C4-2B (cell line): ENCODE results near the gene ANOS1.

Experiments
- H3K27ac ChIP-seq: fragments of 450-650 bp; 2 replicates; pipeline ENCODE4 v1.5.1; 2017
- ZFX ChIP-seq: fragments of 450-650 bp; IDR thresholded peaks from 2 replicates; pipeline ENCODE4 v1.6.1; 2017
- TF ChIP-seq, protein P1 (sequence below): fragments of 450-650 bp; conservative IDR thresholded peaks from 2 replicates; pipeline ENCODE4 v1.5.1; 2017; ENCODE audit warnings: mild to moderate bottlenecking

ANOS1 gene

DNA sequence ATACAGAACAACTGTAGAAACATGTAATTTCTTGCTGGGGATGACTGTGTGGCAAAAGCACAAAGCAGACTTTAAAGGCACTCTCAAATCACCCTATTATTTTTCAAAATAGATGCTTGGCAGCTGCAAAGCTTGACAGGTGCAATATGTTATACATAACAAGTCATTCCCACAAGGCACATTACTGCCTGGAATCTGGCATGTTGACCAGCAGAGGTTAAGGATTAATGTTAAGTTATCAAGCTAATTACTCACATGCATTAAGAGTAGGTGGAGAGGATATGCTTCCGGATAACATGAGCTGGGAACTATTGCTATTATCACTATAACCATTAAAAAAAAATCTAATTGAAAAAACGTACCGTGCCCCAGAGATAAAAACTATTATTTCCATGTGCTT lies 17.8 kb downstream of the ANOS1 start:
- TF ChIP-seq, protein P1, sequence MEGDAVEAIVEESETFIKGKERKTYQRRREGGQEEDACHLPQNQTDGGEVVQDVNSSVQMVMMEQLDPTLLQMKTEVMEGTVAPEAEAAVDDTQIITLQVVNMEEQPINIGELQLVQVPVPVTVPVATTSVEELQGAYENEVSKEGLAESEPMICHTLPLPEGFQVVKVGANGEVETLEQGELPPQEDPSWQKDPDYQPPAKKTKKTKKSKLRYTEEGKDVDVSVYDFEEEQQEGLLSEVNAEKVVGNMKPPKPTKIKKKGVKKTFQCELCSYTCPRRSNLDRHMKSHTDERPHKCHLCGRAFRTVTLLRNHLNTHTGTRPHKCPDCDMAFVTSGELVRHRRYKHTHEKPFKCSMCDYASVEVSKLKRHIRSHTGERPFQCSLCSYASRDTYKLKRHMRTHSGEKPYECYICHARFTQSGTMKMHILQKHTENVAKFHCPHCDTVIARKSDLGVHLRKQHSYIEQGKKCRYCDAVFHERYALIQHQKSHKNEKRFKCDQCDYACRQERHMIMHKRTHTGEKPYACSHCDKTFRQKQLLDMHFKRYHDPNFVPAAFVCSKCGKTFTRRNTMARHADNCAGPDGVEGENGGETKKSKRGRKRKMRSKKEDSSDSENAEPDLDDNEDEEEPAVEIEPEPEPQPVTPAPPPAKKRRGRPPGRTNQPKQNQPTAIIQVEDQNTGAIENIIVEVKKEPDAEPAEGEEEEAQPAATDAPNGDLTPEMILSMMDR: no peak
- no peak for TF ChIP-seq ZFX

DNA sequence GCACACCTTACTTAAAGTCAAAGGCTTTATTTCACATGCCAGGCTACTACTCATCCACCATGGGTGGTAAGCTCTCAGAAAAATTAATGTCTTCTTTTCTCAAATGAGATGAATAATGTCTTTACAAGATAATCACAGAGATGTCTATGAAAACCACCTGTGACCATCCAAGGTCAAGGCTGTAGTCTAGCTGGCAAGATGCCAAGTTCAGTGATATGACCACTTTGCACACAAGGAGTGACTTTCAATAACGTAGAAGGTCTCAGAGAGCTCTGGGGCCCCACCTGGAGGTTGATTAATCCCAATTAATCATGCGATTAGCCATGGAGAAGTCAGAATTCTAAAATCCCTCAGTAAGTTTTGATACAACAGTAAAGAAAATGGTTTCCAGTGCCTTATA lies 20.5 kb downstream of the ANOS1 start:
- H3K27ac ChIP-seq: no peak overlapping the region
- TF ChIP-seq, protein P1: no peak
- no peak for TF ChIP-seq ZFX

More for the DNA sequence above, 17.8 kb downstream of the ANOS1 start:
- H3K27ac ChIP-seq: no peak overlapping the region

DNA sequence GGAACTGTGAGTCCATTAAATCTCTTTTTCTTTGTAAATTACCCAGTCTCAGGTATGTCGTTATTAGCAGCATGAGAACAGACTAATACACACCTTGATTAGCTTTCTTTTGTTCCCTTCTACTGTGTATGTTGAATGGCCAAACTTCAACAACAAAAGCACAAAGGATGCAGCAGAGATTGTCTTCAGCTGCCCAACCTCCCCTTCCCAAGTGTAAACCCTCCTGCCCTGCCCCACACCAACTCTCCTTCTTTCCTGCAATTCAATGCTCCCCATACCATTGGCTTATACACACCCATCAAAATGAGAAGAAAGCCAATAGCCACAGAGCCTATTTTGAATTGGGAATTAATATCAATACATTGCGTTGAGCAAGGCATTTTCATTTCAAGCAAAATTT lies 27.8 kb downstream of the ANOS1 start:
- H3K27ac ChIP-seq: no peak overlapping the region
- TF ChIP-seq, protein P1: no peak
- no peak for TF ChIP-seq ZFX

DNA sequence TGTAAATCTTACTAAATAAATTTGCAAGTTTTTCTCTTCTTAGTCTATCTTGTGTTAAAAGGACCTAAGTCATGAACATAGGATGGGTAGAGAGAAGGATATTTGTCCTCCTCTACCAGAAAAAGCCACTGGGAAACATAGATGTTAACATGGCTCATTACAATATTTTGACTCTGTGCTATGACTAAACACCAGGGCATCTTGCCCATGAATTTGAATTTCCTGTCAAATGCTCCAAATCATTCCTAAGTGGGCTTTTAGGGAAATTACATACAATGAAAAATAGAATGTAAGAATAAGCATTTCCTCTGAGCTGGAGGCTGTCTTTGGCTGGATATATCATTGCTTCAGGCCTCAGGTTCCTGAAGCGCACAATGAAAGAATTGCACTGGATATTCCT lies 39.1 kb downstream of the ANOS1 start:
- no peak overlapping the region for H3K27ac ChIP-seq
- no peak for TF ChIP-seq ZFX
- TF ChIP-seq, protein P1: no peak

DNA sequence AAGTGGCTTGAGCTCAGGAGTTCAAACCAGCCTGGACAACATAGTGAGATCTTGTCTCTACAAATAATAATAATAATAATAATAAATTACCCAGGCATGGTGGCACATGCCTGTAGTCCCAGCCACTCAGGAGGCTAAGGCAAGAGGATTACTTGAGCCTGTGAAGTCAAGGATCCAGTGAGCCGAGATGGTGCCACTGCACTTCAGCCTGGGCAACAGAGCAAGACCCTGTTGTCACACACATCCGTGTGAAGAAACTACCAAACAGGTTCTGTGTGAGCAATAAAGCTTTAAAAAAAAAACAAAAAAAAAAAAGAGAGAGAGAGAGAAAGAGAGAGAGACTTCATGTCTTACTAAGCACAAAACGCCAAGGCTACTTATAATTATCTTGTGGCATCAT lies 42.5 kb downstream of the ANOS1 start:
- no peak for TF ChIP-seq ZFX
- TF ChIP-seq, protein P1: no peak

DNA sequence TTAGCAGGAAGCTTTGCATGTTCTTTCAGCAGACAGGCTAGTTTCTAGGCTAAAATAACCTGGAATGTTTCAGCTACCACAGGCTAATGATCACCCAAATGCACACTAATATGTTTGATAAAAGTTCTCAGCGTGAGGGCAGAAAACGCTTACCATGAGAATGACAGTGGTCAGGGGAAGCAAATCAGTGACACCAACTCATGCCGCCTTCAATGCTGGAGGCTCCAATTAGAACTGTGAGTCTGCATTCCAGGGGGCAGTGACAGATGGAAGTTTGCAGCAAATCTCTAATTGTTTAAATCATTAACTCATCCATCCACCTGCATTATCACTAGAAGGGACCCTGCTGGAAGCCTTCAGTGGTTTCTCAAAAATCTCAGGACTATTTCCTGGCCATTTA lies 43.2 kb downstream of the ANOS1 start:
- TF ChIP-seq, protein P1: no peak
- no peak for TF ChIP-seq ZFX
- H3K27ac ChIP-seq: no peak overlapping the region

More for the DNA sequence above, 42.5 kb downstream of the ANOS1 start:
- no peak overlapping the region for H3K27ac ChIP-seq

DNA sequence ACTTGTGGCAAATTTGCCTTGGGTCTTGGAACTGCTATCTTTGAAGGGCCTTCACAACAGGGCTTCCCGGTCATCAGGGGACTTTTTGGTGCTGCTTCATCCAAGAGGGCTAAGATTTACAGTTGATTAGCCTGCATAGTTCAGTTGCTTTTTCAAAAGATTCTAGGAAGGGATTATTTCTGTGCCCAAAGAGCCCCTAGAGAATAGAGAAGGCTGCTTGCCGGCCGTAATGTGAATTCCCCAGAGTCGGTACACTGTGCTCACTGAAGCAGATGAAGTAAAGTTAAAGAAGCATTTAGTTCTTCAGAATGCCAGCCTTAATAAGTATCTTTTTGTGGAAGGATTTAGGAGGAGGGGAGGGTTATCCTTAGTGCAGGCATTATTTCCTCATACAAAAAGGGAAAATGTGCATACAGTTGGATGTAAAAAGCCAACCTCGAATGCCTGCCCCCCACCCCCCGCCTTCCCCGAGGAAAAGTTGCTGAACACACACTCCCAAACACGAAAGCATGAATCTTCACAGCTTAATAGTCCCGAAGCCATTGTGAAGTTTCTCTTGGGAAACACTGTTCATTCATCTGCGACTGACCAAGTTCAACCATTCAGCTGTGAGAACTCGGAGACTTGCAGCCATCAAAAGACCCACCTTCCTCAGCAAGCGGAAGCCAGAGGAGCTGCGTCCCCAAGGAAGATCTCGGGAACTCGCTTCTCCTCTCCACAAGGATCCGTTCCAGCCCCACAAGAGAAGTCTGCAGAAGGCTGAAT lies 47.6 kb downstream of the ANOS1 start:
- H3K27ac ChIP-seq: no peak overlapping the region
- TF ChIP-seq, protein P1: no peak
- TF ChIP-seq ZFX: no peak
